ENCODE results near the gene CERCAM. TPM values are rescaled to one million over a fixed set of nuclear protein-coding genes. Genes with fewer than 3 reads are reported as not detected.

Gene CERCAM
- total and polyA plus RNA-seq, 4 donors: 1.1 to 2.9 (median 1.8) TPM

GRCh38 chr9:128390813-128391711, 29.6 kb upstream of the CERCAM start:
- no peak for DNase-seq (ENCODE audit: low spot score)
- no peaks in the 10 kb centered on the region for H3K27me3 ChIP-seq (ENCODE audit: control insufficient read depth in 4 of 4, insufficient read depth in 4 of 4, low read length in 3 of 4)
- 96% methylated on average over 8 of the region's 8 CpGs for WGBS
- TF ChIP-seq HNF4G (IDR thresholded peaks at IDR 0.05) (no peak), SP1 (IDR thresholded peaks at IDR 0.05) (no peak), FOXA2 (IDR thresholded peaks at IDR 0.05) (no peak), RXRA (IDR thresholded peaks at IDR 0.05) (no peak), ATF3 (IDR thresholded peaks at IDR 0.05) (no peak), NR2F2 (IDR thresholded peaks at IDR 0.05) (no peak)
- H3K4me1 ChIP-seq (ENCODE audit: control insufficient read depth in 4 of 4, insufficient read depth in 4 of 4, low read length in 3 of 4): no peaks in the 10 kb centered on the region
- H3K4me3 ChIP-seq (ENCODE audit: low read depth in 1 of 3, low read length in 3 of 3): no peak overlapping the region
- H3K9ac ChIP-seq (ENCODE audit: low read depth in 1 of 2, low read length in 2 of 2): no peak overlapping the region
- H3K27ac ChIP-seq (ENCODE audit: low read depth in 1 of 2, low read length in 2 of 2): no peak overlapping the region
- peaks cover 12 to 42% (median 22%) of the 10 kb centered on the region in 4 donors for H3K36me3 ChIP-seq (ENCODE audit: control insufficient read depth in 4 of 4, insufficient read depth in 3 of 4, low read depth in 1 of 4, low read length in 3 of 4)
- H3K9me3 ChIP-seq (ENCODE audit: control insufficient read depth in 4 of 4, low read length in 3 of 4): no peaks in the 10 kb centered on the region

- Histone ChIP-seq H3K4me1 (ENCODE audit: control insufficient read depth in 4 of 4, insufficient read depth in 4 of 4, low read length in 3 of 4) (no peaks in the 10 kb centered on the region), H3K9me3 (ENCODE audit: control insufficient read depth in 4 of 4, low read length in 3 of 4) (no peaks in the 10 kb centered on the region), H3K9ac (ENCODE audit: low read depth in 1 of 2, low read length in 2 of 2) (no peak overlapping the region), H3K36me3 (ENCODE audit: control insufficient read depth in 4 of 4, insufficient read depth in 3 of 4, low read depth in 1 of 4, low read length in 3 of 4) (peaks cover 10 to 34% (median 19%) of the 10 kb centered on the region in 4 donors), H3K27ac (ENCODE audit: low read depth in 1 of 2, low read length in 2 of 2) (no peak overlapping the region), H3K4me3 (ENCODE audit: low read depth in 1 of 3, low read length in 3 of 3) (no peak overlapping the region), H3K27me3 (ENCODE audit: control insufficient read depth in 4 of 4, insufficient read depth in 4 of 4, low read length in 3 of 4) (no peaks in the 10 kb centered on the region)
- DNase-seq (ENCODE audit: low spot score): no peak
- TF ChIP-seq ATF3 (IDR thresholded peaks at IDR 0.05) (no peak), HNF4G (IDR thresholded peaks at IDR 0.05) (no peak), YY1 (IDR thresholded peaks at IDR 0.05) (no peak), GABPA (IDR thresholded peaks at IDR 0.05 in 1 of 2, conservative IDR thresholded peaks at IDR 0.05 in 1 of 2) (no peak), EGR1 (IDR thresholded peaks at IDR 0.05; ENCODE audit: low read depth in 2 of 2) (no peak), SP1 (IDR thresholded peaks at IDR 0.05) (no peak), HNF4A (conservative IDR thresholded peaks at IDR 0.05) (no peak)
- 89% methylated on average over 21 of the region's 21 CpGs for WGBS
These were observed 28.7 kb upstream of the CERCAM start for GRCh38 chr9:128391956-128392301.

GRCh38 chr9:128392302-128393144, 28.1 kb upstream of the CERCAM start:
- Histone ChIP-seq H3K9ac (ENCODE audit: low read depth in 1 of 2, low read length in 2 of 2) (no peak overlapping the region), H3K27me3 (ENCODE audit: control insufficient read depth in 4 of 4, insufficient read depth in 4 of 4, low read length in 3 of 4) (no peaks in the 10 kb centered on the region), H3K36me3 (ENCODE audit: control insufficient read depth in 4 of 4, insufficient read depth in 3 of 4, low read depth in 1 of 4, low read length in 3 of 4) (peaks cover 10 to 28% (median 18%) of the 10 kb centered on the region in 4 donors), H3K27ac (ENCODE audit: low read depth in 1 of 2, low read length in 2 of 2) (no peak overlapping the region), H3K4me1 (ENCODE audit: control insufficient read depth in 4 of 4, insufficient read depth in 4 of 4, low read length in 3 of 4) (no peaks in the 10 kb centered on the region), H3K9me3 (ENCODE audit: control insufficient read depth in 4 of 4, low read length in 3 of 4) (no peaks in the 10 kb centered on the region), H3K4me3 (ENCODE audit: low read depth in 1 of 3, low read length in 3 of 3) (no peak overlapping the region)
- WGBS: 78% methylated on average over 88 of the region's 88 CpGs
- DNase-seq (ENCODE audit: low spot score): no peak
- no peak for TF ChIP-seq FOXA1 (IDR thresholded peaks at IDR 0.05)
- TF ChIP-seq NR2F2 (IDR thresholded peaks at IDR 0.05): no peak
- TF ChIP-seq EGR1 (IDR thresholded peaks at IDR 0.05; ENCODE audit: low read depth in 2 of 2): no peak
- no peak for TF ChIP-seq HNF4A (conservative IDR thresholded peaks at IDR 0.05)
- no peak for TF ChIP-seq MAX (IDR thresholded peaks at IDR 0.05)
- no peak for TF ChIP-seq ZBTB33 (IDR thresholded peaks at IDR 0.05)
- no peak for TF ChIP-seq ATF3 (IDR thresholded peaks at IDR 0.05)
- TF ChIP-seq TAF1 (conservative IDR thresholded peaks at IDR 0.05): no peak
- TF ChIP-seq REST (IDR thresholded peaks at IDR 0.05): no peak
- TF ChIP-seq RXRA (IDR thresholded peaks at IDR 0.05): no peak
- TF ChIP-seq GABPA (IDR thresholded peaks at IDR 0.05 in 1 of 2, conservative IDR thresholded peaks at IDR 0.05 in 1 of 2): no peak

All from liver (tissue), 9 donors.